ENCODE data around the gene UFM1. TPM values are rescaled to one million over a fixed set of nuclear protein-coding genes. Genes with fewer than 3 reads are reported as not detected.
"Not testable (repeated sequence)": the region's sequence is repeated elsewhere in the genome, so short reads cannot be mapped to it uniquely, and the experiment has no call there.

UFM1 gene
- polyA plus RNA-seq, 3 donors = 80.4 to 106 (median 98.0) TPM

- peak in 9 of 11 donors; percentile 41 to 68 (median 60) for DNase-seq (ENCODE audit: extremely low read depth in 1 of 11, low read depth in 9 of 11, low spot score in 4 of 11)
Measured at GRCh38 chr13:38350114-38350617, 515 bp downstream of the UFM1 start.

- DNase-seq (ENCODE audit: extremely low read depth in 1 of 11, low read depth in 9 of 11, low spot score in 4 of 11) = no peak
Measured at GRCh38 chr13:38355595-38356119, 6.0 kb downstream of the UFM1 start.

- DNase-seq (ENCODE audit: extremely low read depth in 1 of 11, low read depth in 9 of 11, low spot score in 4 of 11) = no peak
Measured at GRCh38 chr13:38358684-38359083, 9.0 kb downstream of the UFM1 start.

- no peak for DNase-seq (ENCODE audit: extremely low read depth in 1 of 11, low read depth in 9 of 11, low spot score in 4 of 11)
Measured at GRCh38 chr13:38361542-38362262, 12.1 kb downstream of the UFM1 start.

DNA sequence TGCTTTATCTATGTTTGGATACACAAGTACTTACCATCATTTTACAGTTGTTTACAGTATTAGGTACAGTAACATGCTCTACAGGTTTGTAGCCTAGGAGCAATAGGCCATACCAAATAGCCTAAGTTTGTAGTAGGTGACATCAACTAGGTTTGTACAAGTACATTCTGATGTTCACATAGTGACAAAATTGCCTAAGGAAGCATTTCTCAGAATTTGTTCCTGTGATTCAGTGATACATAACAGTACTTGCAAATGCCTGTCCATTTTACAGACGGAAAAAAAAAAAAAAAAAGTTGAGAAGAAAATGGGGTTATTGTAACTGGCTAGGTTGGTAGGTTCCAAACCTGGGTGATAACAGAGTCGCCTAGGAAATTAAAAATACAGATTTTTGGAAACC, 13.6 kb downstream of the UFM1 start:
- DNase-seq (ENCODE audit: extremely low read depth in 1 of 11, low read depth in 9 of 11, low spot score in 4 of 11) = no peak

GRCh38 chr13:38363746-38364145, 14.1 kb downstream of the UFM1 start:
- DNase-seq (ENCODE audit: extremely low read depth in 1 of 11, low read depth in 9 of 11, low spot score in 4 of 11) = not testable (repeated sequence)

DNA sequence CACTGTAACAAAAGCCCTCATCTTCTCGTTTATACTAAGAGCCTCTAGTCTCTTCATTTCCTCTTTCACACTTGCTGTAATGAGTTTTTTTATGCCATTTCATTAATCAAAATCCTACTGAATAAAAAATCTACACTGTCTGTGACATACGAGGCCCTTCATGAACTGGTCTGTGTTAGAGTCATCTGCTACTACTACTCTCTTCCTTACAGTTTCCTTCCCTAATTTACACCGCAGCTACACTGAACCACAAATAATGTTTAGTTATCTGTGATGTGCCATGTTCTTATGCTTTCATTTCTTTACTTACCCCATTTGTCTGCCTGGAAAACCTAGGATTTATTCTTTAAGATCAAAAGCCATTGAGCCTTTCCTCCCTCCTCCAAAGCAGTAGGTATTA, 16.0 kb downstream of the UFM1 start:
- no peak for DNase-seq (ENCODE audit: extremely low read depth in 1 of 11, low read depth in 9 of 11, low spot score in 4 of 11)

DNA sequence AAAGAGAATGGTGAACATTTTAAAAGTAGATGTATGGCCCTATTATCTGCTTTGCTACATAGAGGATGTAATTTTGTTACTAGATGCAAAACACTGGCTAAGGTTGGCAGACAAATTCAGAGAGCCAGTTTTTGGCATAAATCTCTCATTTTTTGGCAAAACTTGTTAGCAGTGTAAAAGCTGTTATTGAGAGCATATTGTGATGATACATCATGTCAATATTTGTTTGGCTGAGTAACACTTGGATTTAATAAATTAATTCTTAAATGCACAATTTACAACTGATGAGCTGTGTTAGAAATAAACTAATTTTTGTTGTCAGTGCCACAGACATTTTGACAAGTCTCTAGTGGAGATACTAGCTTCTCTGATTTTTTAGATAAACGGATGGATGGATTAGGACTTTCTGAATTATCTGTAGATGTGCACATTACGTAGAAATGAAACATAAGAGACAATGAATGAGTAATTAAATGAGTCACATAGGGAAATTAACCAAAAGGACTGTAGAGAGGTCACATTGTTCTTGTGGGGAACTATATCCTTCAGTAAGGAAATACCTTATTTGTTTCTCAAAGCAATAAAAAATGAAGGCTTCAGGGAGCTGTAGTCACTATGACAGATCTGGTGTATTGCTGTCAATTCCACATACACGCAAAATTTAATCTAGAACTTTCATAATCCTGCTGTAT, 17.4 kb downstream of the UFM1 start:
- DNase-seq (ENCODE audit: extremely low read depth in 1 of 11, low read depth in 9 of 11, low spot score in 4 of 11) = no peak

DNA sequence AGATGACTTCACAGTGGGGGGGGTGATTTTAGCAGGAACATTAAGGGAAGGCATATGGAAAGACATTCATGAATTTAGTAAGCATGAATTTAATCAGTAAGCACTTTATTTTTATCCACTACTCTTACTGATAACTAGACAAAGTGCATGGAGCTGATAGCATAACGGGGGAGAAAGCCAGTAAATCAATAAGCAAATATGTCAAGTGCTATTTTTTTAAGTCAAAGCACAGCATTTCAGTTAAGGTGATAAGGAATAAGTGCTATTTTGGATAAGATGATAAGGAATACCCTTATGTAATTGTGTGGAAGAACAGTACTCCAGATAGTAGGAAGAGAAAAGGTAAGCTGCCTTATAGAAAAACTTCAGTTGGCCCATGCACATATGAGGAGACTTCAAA, 19.4 kb downstream of the UFM1 start:
- no peak for DNase-seq (ENCODE audit: extremely low read depth in 1 of 11, low read depth in 9 of 11, low spot score in 4 of 11)

- DNase-seq (ENCODE audit: extremely low read depth in 1 of 11, low read depth in 9 of 11, low spot score in 4 of 11) = not testable (repeated sequence)
Measured at GRCh38 chr13:38370096-38370495, 20.4 kb downstream of the UFM1 start.

DNA sequence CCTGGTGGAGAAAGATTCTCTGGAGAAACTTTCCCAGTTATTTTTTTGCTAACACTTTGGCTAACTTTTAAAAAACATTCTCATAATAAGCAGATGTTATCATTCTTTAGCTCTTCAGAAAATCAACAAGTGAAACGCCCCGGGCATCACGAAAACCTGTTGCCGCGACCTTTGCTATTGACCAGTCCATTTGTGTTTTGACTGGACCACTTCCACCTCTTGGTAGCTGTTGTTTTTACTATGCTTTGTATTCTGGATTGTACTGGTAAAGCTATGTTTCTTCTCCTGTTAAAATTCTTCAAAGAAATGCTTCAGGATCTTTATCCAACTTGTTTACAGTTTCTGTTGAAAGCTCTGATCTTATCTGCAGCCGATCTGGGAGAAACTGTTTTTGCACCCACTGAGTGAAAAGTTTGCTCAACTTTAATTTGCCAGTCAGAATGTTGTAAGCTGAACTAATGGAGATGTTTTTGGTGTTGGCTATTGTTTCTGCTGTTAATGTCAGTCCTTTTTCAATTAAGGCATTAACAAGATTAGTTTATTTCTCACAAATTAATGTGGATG, 23.3 kb downstream of the UFM1 start:
- no peak for DNase-seq (ENCODE audit: extremely low read depth in 1 of 11, low read depth in 9 of 11, low spot score in 4 of 11)

DNA sequence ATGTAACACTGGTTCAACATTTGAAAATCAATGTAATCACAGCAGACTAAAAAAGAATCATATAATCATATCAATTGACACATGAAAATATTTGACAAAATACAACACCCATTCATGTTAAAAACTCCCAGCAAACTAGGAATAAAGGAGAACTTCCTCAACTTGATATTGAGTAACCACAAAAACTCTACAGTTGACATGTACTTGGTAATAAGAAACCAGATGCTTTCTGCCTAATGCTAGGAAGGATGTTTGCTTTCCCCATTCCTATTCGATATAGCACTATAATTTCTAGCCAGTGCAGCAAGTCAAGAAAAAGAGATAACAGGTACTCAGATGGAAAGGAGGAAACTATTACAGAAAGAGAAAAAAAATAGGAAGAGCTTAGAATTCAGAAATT, 26.9 kb downstream of the UFM1 start:
- no peak for DNase-seq (ENCODE audit: extremely low read depth in 1 of 11, low read depth in 9 of 11, low spot score in 4 of 11)

- DNase-seq (ENCODE audit: extremely low read depth in 1 of 11, low read depth in 9 of 11, low spot score in 4 of 11) = peak in 1 of 11 donors; percentile 36
Measured at GRCh38 chr13:38381890-38382289, 32.2 kb downstream of the UFM1 start.

- DNase-seq (ENCODE audit: extremely low read depth in 1 of 11, low read depth in 9 of 11, low spot score in 4 of 11) = no peak
Measured at GRCh38 chr13:38382946-38383345, 33.3 kb downstream of the UFM1 start.

DNA sequence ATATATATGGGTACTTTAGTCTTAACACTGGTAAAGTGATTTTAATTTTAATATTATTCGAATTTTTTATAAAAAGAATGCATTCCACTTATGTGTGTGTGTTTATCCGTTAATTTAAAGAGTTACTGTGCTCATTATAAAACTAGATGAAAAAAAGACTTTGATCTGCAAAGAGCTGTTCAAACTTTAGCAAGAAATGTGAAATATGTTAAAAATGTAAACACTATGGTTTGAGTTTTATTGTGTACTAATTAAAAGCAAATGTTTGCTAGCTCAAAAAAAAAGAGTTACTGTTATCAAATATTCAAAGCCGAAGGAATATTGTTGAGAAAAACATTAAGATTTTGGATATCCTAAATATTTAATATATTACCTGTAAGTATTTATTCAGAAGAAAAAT, 34.5 kb downstream of the UFM1 start:
- DNase-seq (ENCODE audit: extremely low read depth in 1 of 11, low read depth in 9 of 11, low spot score in 4 of 11) = no peak

DNA sequence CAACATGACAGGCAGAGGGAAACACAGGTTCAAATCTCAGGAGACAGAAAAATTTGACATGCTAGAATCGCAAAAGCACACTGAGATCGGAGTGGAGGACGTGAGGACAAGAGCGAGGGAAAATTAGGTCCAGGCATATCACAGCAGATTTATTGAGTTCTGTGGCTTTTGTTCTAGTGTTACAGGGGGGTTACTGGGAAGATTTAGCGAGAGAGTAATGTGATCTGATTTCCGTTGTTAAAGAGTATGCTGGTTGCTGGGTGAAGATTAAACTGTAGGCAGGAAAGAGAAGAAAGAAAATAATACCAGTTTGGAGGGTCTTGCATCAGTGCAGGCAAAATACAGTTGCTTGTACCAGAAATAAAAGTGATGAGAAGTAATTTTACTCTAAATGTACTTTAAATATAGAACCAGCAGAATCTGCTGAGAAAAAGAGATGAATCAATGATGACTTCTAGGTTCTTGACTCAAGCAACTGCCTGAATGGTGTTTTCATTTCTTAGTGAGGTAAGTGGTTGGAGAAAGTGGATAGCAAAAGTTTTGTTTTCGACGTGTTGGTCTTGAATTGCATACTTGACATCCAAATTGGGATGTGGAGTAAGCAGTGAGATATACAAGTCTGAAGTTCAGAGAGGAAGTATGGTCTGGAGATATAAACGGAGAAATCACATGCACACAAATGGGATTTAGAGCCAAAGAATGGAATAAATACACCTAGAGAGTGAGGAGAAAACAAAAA, 35.7 kb downstream of the UFM1 start:
- DNase-seq (ENCODE audit: extremely low read depth in 1 of 11, low read depth in 9 of 11, low spot score in 4 of 11) = peak in 4 of 11 donors; percentile 45 to 59 (median 58)

- DNase-seq (ENCODE audit: extremely low read depth in 1 of 11, low read depth in 9 of 11, low spot score in 4 of 11) = no peak
Measured at GRCh38 chr13:38386421-38386820, 36.8 kb downstream of the UFM1 start.

- DNase-seq (ENCODE audit: extremely low read depth in 1 of 11, low read depth in 9 of 11, low spot score in 4 of 11) = no peak
Measured at GRCh38 chr13:38391341-38391740, 41.7 kb downstream of the UFM1 start.

GRCh38 chr13:38394777-38395496, 45.3 kb downstream of the UFM1 start:
- peak in 8 of 11 donors; percentile 34 to 63 (median 43) for DNase-seq (ENCODE audit: extremely low read depth in 1 of 11, low read depth in 9 of 11, low spot score in 4 of 11)
